ENCODE measurements around the gene PAMR1. TPM values are rescaled to one million over a fixed set of nuclear protein-coding genes. Genes with fewer than 3 reads are reported as not detected.

Gene PAMR1
- polyA plus RNA-seq, 3 donors = 3.7 to 8.5 (median 5.9) TPM

- no peak for DNase-seq (ENCODE audit: low read depth in 3 of 3, low spot score in 2 of 3)
Measured at GRCh38 chr11:35412285-35412684, 113.1 kb downstream of the PAMR1 start.

GRCh38 chr11:35407041-35407440, 118.4 kb downstream of the PAMR1 start:
- DNase-seq (ENCODE audit: low read depth in 3 of 3, low spot score in 2 of 3) = no peak

- no peak for DNase-seq (ENCODE audit: low read depth in 3 of 3, low spot score in 2 of 3)
Measured at GRCh38 chr11:35404388-35404775, 121.0 kb downstream of the PAMR1 start.

- DNase-seq (ENCODE audit: low read depth in 3 of 3, low spot score in 2 of 3) = no peak
Measured at GRCh38 chr11:35403765-35404387, 121.5 kb downstream of the PAMR1 start.

- DNase-seq (ENCODE audit: low read depth in 3 of 3, low spot score in 2 of 3) = no peak
Measured at GRCh38 chr11:35402751-35403660, 122.4 kb downstream of the PAMR1 start.

GRCh38 chr11:35398881-35399280, 126.5 kb downstream of the PAMR1 start:
- no peak for DNase-seq (ENCODE audit: low read depth in 3 of 3, low spot score in 2 of 3)

- no peak for DNase-seq (ENCODE audit: low read depth in 3 of 3, low spot score in 2 of 3)
Measured at GRCh38 chr11:35394941-35395340, 130.5 kb downstream of the PAMR1 start.

GRCh38 chr11:35393098-35393497, 132.3 kb downstream of the PAMR1 start:
- no peak for DNase-seq (ENCODE audit: low read depth in 3 of 3, low spot score in 2 of 3)

GRCh38 chr11:35391922-35392688, 133.3 kb downstream of the PAMR1 start:
- peak; percentile 47 to 64 (median 52) for DNase-seq (ENCODE audit: low read depth in 3 of 3, low spot score in 2 of 3)

- DNase-seq (ENCODE audit: low read depth in 3 of 3, low spot score in 2 of 3) = no peak
Measured at GRCh38 chr11:35390737-35391682, 134.4 kb downstream of the PAMR1 start.

GRCh38 chr11:35389897-35390465, 135.4 kb downstream of the PAMR1 start:
- no peak for DNase-seq (ENCODE audit: low read depth in 3 of 3, low spot score in 2 of 3)

GRCh38 chr11:35389112-35389511, 136.3 kb downstream of the PAMR1 start:
- DNase-seq (ENCODE audit: low read depth in 3 of 3, low spot score in 2 of 3) = no peak

- no peak for DNase-seq (ENCODE audit: low read depth in 3 of 3, low spot score in 2 of 3)
Measured at GRCh38 chr11:35388061-35388460, 137.4 kb downstream of the PAMR1 start.

GRCh38 chr11:35387111-35387982, 138.1 kb downstream of the PAMR1 start:
- DNase-seq (ENCODE audit: low read depth in 3 of 3, low spot score in 2 of 3) = no peak

GRCh38 chr11:35383953-35384352, 141.5 kb downstream of the PAMR1 start:
- DNase-seq (ENCODE audit: low read depth in 3 of 3, low spot score in 2 of 3) = no peak
